Measurements from ENCODE around the gene OR6B2.

Gene OR6B2

DNA sequence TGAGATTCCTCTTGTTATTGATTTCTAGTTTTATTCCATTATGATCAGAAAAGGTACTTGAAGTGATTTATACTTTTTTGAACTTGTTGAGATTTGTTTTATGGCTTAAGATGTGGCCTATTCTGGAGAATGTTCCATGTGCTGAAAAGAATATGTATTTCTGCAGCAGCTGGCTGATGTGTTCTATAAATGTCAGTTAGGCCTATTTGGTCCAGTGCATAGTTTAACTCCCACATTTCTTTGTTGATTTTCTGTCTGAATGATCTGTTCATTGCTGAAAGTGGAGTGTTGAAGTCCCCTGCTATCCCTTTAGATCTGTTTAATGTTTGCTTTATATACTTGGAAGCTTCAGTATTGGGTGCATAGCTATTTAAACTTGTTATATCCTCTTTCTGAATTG lies 7.1 kb upstream of the OR6B2 start:
- no peak for DNase-seq

DNA sequence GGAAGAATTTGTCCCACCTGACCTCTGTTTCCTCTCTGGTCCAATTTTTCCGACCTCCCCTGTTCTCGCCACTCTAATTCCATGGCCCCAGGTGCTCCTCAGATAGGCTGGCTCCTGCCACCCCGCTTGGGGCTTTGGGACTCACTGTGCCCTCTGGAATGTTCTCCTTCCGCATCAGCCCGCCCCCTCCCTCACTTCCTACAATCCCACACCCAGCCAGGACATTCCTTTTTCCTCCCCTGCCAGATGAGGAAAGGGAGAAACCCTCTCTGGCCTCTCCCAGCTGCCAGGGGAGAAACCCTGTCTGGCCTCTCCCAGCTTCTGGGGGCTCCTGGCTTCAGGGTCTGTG lies 3.1 kb upstream of the OR6B2 start:
- DNase-seq = no peak

DNA sequence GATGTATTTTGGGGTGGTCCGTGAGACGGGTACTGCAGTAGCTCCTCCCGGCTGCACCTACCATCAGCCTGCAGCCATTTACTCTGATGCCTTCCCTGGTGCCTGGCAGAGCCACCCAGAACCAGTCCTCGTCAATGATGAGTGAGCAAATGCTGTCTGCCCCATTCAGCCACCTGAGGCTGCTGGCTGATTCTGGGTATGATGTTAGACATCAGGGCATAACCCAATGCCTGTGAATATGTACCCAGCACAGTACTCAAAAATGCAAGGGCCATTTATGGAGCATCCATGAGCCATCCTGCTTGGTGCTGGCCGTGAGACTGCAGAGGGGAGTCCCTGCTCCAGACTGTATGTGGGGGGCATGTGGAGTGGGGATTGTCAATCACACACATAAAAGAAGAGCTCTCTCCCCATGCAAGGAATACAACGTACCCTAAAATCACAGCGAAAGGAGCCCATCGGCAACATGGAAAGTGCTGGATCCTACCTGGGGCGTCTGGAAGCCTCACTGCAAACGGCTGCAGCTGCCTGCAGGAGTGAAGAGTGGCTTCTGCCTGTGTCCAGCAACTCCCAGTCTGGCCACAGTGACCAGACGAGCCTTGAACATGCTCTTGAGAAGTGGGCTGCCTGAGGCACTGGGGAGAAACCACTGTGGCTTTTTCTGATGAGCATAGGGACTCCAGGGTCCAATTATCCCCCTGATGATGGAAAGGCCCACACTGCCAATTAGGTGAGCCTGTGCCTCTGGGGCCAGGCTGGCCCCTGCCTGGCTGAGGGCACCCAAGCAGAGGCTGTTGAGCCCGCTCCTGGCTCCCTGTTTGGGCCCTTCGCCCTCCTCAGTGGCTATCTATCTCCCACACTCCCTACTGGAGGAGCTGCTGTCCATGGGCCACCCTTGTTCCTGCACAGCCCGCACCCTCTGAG lies 2.4 kb upstream of the OR6B2 start:
- DNase-seq = no peak

DNA sequence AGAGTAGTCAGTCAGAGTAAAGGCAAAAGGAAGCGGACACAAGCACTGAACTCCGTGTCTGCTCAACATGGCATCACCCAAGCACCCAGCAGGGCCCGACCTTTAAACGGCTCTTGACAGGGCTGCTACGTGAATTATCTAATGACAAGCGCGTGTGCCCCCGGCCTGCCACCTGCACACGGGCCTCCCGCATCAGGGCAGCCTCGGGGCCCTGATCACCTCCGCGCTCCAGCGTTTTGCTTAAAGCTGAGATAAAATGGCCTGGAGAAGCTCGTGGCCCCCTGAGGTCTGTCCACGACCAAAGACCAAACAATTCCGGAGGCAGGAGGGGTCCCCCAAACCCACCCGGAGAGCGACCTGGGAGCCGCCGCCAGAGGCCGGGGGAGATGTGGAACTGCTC lies 5.5 kb downstream of the OR6B2 start:
- peak; percentile 28 for DNase-seq

DNA sequence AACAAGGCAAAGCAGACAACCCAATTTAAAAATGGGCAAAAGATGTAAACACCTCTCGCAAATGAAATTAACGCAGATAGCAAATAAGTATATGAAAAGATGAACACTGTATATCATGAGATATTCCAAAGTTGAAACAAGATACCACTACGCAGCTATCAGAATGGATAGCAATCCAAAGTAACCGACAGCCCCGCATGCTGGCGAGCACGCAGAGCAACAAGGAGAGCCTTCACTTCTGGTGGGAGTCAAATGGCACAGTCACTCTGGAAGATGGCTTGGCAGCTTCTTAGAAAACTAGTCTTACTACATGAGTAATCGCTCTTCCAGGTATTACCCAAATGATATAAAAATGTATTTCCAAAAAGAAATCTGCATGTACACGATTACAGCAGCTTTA lies 6.4 kb downstream of the OR6B2 start:
- DNase-seq = no peak

DNA sequence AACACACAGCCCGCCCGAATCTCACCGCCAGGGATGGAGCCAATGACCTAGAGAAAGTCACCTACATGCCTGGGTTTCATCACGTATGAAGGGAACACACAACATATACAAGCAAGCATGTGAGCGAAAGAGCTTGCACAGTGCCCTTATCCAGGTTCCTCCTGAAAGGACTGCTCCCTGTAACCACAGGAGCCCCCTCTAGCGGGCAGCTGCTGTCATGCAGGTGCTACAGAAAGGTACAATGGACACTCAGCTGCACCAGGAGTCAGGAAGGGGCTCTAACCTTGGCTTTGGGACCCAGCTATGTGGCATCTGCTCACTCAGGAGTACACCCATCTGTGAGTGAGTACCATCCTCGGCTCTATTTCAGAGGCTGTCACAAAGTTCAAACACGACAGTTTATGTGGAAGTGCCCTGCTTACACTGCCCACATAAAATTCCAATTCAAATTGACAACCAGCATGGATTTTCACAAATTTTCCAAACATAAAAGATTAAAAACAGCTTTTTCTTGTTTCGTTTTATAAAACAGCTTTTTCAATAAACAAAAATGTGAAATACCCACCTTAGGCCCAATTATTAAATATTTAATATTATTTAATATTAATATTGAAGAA lies 8.6 kb downstream of the OR6B2 start:
- peak; percentile 62 for DNase-seq

DNA sequence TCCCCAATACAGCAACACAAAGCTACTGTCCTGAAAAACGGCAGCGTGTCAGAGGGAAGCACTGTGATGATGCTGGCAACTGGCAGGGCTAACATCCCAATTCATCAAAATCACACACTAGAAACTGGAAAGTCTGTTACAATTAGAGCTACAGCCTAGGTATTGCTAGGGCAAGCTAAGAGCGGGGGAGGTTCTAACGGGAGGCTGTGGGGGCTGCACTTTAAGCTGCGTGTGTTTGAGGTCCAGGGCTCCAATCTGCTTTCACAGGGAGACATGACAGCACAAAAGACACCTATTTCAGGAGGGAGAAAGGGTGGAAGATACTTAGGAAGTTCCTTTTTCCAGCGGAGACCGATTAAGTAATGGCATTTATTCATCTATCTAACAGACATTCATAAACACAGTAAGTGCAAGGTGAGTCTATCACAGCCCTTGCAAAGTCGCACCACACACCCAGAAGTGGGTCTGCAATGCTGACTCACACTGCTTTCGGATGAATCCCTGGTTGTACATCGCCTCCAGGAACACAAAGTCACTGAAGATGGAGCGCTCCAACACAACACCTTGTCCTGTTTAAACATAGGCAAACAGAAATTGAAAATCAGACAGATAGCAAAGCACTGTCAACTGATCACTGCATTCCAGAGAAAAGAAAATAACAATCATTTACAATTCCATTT lies 12.0 kb downstream of the OR6B2 start:
- no peak for DNase-seq

DNA sequence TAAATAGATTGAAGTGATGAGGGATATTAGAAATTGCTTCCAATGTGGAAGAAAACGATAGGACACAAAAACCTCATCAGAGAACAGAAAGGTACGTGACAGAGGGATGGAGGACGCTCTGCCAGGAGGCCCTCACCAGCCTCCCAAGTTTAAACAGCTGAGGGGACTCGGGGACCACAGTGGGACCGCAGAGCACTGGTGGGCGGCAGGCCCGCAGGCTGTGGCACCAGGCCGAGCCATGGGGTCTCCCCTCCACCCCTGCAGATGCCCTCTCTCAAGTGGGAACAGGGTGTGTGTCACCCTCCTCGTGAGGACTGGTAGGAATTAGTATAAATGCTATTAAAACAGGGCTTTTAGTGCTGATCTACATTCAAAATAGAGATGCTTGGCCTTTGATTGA lies 15.9 kb downstream of the OR6B2 start:
- DNase-seq = no peak

DNA sequence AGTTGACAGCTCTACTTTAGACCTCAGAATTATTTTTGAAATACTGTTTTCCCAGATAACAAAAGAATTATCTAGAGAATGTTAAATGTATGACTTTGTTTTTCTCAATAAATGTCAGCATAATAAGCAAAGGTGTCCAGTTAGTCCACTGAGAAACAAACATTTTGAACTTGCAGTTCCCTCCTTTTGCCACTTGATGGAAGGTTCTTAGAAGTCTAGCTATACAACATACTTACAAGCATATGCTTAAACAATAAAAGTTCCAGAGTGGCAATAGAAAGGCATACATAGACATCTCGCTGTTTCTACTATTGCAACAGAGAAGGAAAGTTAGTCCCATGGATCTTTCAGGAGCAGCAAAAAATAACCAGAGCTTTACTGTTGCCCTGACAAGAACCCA lies 16.9 kb downstream of the OR6B2 start:
- DNase-seq = no peak

DNA sequence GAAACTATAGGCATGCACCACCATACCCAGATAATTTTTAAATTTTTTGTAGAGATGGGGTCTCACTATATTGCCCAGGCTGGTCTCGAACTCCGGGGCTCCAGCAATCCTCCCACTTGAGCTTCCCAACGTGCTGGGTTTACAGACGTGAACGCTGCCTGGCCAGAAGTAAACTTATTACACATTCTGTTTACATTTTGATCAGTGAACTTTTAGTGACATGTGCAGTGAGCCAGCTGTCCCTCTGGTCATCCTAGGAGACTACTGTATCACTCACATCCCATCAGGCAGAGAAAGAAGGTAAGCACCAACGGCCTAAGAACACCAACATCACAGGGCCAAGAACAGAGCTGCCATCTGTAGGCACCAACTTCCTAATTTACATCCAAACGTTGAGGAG lies 27.2 kb downstream of the OR6B2 start:
- DNase-seq = no peak

DNA sequence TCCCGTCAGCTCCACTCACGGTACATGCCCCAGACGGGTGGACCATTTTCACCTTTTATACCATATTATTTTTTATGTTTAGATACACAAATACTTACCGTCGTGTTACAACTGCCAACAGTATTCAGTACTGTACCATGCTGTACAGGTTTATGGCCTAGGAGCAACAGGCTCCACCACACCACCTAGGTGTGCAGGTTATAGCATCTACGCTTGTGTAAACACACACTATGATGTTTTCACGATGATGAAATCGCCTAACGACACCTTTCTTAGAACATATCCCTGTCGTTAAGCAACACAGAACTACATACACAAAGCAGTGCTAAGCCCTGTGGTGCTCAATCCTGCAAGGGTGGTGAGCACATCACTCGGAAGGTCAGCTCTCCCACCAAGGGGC lies 29.6 kb downstream of the OR6B2 start:
- no peak for DNase-seq

DNA sequence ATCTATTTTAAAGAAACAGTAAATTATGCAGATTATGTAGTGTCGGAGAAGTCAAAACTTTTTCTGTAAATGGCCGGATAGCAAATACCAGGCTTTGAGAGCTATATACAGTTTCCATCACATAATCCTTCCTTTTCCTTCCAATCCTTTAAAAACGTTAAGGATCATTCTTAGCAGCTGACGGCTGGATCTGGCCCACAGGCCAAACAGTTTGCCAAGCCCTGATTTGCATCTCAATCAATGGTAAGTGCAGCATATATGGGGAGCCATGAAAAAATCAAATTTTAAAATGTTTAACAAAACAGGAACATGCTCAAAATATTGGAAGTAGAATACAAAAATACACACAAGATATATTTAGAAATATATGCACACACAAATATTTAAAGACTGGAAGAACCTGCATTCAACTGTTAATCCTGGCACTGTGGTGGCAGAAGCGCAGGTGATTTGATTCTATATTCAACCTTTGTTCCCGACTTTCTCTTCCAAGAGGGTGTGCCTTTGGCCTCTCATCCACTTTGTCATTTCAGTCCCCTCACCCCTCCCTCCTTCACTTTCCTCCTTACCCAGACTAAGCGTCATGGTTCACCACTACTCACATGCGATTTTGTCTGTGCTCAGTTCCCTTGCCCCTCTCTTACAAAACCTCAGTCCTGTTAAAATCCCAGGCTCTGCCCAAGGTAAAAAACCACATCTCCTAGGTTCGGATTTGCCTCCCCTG lies 32.4 kb downstream of the OR6B2 start:
- no peak for DNase-seq

DNA sequence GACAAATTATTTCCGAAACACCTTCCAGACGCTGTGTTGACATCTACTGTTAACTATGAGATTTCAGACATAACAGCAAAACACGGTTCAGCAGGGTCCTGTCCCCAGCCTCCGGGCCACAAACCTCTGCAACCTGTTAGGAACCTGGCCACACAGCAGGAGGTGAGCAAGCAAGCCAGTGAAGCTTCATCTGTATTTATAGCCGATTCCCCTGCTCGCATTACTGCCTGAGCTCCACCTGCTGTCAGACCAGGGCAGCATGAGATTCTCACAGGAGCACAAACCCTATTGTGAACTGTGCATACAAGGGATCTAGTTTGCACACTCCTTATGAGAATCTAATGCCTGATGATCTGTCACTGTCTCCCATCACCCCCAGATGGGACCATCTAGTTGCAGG lies 36.1 kb downstream of the OR6B2 start:
- DNase-seq = no peak

DNA sequence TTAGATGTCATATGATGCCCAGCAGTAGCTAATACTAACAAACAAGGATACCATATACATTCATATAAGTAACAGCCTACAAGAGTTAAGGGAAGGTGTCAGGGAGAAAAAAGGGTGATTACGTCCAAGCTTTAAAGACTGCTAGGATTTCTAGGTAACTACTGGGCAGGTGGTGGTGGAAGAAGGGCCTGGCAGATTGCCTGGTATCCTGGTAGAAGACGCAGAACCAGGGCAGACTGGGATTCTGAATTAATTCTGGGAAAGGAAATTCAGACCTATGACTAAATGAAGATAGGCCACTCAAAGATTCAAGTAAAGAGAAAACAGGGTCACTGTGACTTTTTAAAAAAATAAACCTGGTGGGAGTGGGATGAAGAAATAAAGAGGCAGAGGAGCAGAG lies 36.9 kb downstream of the OR6B2 start:
- DNase-seq = no peak

DNA sequence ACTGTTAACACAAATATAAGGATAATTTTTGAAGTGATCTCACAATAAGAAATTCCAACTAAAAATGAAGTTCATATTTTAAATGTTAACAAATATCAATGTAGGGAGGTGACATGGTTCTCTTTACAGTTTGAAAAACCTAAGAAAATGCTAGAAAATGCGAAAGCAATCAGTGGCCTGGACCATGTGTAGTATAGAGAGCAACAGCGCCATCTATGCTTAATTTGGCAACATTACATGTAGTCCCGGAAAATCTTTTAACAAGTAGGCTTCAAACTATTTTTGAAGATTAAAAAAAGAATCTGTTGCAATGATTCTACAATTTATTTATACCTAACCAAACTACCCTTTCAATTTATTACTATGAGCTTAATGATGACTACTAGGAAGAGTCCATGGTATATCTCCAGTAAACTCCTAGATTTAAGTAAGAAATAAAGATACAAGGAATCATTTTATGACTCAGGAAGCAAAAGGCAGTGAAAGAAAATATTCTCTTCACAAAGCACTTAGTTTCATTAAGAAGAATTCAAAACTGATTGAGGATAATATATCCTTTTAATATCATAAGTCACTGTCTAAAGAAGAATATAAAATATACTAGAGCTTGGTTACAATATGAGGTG lies 38.4 kb downstream of the OR6B2 start:
- DNase-seq = no peak

DNA sequence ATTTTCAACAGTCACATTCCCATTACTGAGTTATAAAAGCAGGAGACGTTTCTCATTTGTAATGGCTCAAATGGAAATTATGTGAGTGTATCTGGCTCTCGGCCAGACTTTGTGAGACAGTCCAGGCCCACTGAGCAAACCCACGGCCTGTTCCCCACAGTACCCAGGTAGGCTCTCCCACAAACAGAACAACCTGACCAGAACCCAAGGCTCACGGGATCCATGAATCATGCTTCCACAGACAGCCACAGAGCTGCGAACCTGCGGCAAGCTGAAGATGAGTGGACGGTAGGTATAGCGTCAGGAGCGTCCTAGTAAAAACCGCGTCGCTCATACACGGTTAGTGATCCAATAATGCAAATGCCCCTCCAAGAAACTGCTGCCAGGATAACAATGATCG lies 39.3 kb downstream of the OR6B2 start:
- no peak for DNase-seq

DNA sequence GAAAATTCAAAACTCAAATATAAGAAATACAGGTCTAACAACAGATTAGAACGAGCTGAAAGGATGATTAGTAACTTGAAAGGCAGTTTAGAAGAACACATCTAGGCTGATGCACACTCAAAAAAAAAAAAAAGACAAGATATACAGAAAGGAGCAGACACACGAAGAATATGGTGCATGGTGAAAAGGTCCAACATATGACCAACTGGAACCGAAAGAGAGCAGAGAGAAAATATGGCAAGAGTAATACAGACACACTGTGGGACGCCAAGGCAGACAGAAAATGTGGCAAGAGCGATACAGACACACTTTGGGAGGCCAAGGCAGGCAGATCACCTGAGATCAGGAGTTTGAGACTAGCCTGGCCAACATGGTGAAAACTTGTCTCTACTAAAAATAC lies 44.9 kb downstream of the OR6B2 start:
- DNase-seq = no peak

DNA sequence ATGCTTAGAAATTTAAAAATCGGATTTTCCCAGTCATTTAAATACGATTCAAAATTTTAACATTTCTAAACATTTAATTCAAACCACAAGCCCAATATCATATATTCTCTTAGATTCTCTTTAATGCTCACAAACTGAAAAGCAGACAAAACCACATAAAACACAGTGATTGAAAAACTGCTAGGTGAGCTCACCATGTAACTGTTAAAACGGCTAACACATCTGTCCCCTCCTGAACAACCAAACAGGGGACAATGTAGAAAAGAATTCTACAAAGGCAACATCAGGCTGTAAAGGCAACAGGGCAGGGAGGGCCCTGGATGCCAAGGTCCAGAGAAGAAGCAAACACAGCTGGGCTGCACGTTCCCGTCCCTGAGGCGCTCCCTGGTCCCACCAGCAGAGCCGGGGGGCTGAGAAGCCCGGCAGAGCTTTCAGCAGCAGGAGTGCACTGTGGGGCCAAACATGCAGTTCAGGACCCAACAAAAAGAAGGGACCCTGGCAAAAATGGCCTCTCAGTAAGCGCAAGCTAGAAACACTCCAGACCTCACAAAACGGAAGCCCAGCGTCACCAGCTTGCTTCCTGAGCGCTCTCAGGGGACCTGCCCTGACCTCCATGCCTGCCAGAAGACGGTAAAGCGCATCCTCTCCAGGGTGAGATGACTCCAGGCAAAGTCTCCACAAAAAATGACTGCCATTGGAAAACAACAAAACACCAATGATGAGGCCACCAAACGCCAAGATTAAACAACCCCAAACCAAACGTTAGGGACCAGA lies 45.6 kb downstream of the OR6B2 start:
- no peak for DNase-seq

DNA sequence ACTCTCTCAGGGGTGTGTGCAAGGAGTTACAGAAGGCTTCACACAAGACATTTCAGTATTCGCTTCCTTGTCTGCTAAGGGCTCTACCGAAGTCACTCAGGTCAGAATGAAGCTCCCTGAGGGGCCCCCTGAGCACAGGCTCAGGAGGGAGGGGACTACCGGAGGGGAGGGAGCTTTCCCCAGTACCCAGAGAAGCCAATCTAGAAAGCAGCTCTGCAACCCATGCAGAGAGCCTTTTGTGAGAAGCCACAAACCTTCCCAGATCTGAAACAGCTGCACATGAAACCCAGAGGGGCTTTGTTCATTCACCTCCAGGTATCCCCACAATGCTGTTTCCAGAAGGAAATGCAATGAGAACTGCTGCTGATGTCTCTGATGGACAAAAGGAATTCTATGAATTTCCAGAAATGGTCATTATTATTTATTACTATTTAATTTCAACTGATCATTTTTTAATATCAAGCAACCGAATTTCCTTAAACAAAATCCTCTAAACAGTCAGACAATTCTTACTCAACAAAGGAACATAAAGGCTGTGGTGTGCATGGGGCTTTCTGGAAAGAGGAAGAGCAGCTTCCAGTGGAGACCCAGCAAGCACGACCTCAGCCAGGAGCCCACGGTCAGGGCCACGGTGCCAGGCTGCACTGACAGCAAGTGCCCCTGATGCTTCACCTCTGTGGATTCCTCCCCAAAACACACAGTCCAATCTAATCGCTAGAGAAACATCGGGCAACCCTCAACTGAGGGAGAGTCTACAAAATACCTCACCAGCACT lies 47.0 kb downstream of the OR6B2 start:
- no peak for DNase-seq
